Panc1 (cell line): ENCODE data around the gene KCNMB3. TPM values are rescaled to one million over a fixed set of nuclear protein-coding genes. Genes with fewer than 3 reads are reported as not detected.

Source experiments
- ATAC-seq: fragments of 200-7000 bp; cut with Tn5 transposase; 2 replicates; pipeline ENCODE4 v1.9.1; 2020; ENCODE audit warnings: mild to moderate bottlenecking, moderate library complexity
- BruUV-seq: library from RNA; stranded (reverse); fragments of 400-500 nt; replicated peaks from 2 replicates; lab custom pipeline; 2021; lab: Mats Ljungman, UMichigan
- CTCF ChIA-PET: fragments of 300-600 bp; sonication (Branson Sonifier 250); formaldehyde crosslinking; loops from one replicate; lab custom pipeline; 2022; ENCODE audit warnings: antibody characterized with exemption; lab: Charles Lee
- POLR2A ChIA-PET: fragments of 300-600 bp; sonication (Branson Sonifier 250); formaldehyde crosslinking; loops from one replicate; lab custom pipeline; 2022; ENCODE audit warnings: antibody characterized with exemption; lab: Charles Lee
- DNase-seq: peaks from one replicate; pipeline ENCODE4 v3.0.0-alpha.2; 2010; ENCODE audit warnings: low read depth, low spot score
- H3K27ac ChIP-seq: 2 replicates; pipeline ENCODE4 v1.5.1; 2011; ENCODE audit warnings: mild to moderate bottlenecking, low read length, inconsistent platforms
- H3K27me3 ChIP-seq: fragments of 200-500 bp; sonication (Bioruptor generic); 2 replicates; pipeline ENCODE4 v1.6.0; 2014; ENCODE audit warnings: low read length, inconsistent platforms; ENCODE audit not compliant: control insufficient read depth, insufficient read depth
- H3K36me3 ChIP-seq: fragments of 200-500 bp; sonication (Bioruptor generic); 2 replicates; pipeline ENCODE4 v1.5.1; 2014; ENCODE audit warnings: inconsistent platforms, mild to moderate bottlenecking, low read length, moderate library complexity; ENCODE audit not compliant: control insufficient read depth, insufficient read depth
- H3K4me1 ChIP-seq: 2 replicates; pipeline ENCODE4 v1.5.1; 2011; ENCODE audit warnings: inconsistent platforms, mild to moderate bottlenecking, low read length, moderate library complexity; ENCODE audit not compliant: control insufficient read depth, insufficient read depth
- H3K4me3 ChIP-seq, 2 experiments: 2 replicates each; pipeline ENCODE4 v1.5.1; 2011 to 2012; ENCODE audit warnings: low read depth in 2 of 2, low read length in 2 of 2, mild to moderate bottlenecking in 2 of 2, inconsistent platforms in 1 of 2, moderate library complexity in 1 of 2
- H3K9me3 ChIP-seq: fragments of 200-500 bp; sonication (Bioruptor generic); 2 replicates; pipeline ENCODE4 v1.5.1; 2014; ENCODE audit warnings: low read depth, mild to moderate bottlenecking, inconsistent platforms, low read length, moderate library complexity; ENCODE audit not compliant: control insufficient read depth, insufficient read depth
- CTCF ChIP-seq: fragments of 450-650 bp; IDR thresholded peaks from 2 replicates; pipeline ENCODE4 v1.5.1; 2017; ENCODE audit warnings: mild to moderate bottlenecking
- POLR2AphosphoS5 ChIP-seq: IDR thresholded peaks from 2 replicates; pipeline ENCODE4 v1.6.1; 2012; ENCODE audit warnings: mild to moderate bottlenecking, low read depth, low read length, moderate library complexity
- REST ChIP-seq, 2 experiments: IDR thresholded peaks; 2 replicates each; pipeline ENCODE4 v1.6.1; 2011 to 2012; ENCODE audit warnings: low read depth in 2 of 2, control low read depth in 1 of 2, low read length in 1 of 2, mild to moderate bottlenecking in 1 of 2, moderate library complexity in 1 of 2; ENCODE audit not compliant: insufficient read depth in 1 of 2
- SIN3A ChIP-seq: IDR thresholded peaks from 2 replicates; pipeline ENCODE4 v1.6.1; 2012; ENCODE audit warnings: low read depth, mild to moderate bottlenecking, low read length, moderate library complexity, borderline replicate concordance; ENCODE audit not compliant: insufficient read depth
- TCF7L2 ChIP-seq: IDR thresholded peaks from 2 replicates; pipeline ENCODE4 v1.6.1; 2011; ENCODE audit warnings: mild to moderate bottlenecking, low read depth, low read length, inconsistent platforms
- in situ Hi-C: cut with HindIII; loops from 2 replicates; pipeline ENCODE4 v1.10.0; 2016; ENCODE audit warnings: low sequenced_read_pairs, low pct_unique_long_range_greater_than_20kb
- intact Hi-C: fragments of 100-400 bp; cut with micrococcal nuclease; formaldehyde crosslinking; loops from one replicate; pipeline ENCODE4 v1.10.0; 2022; ENCODE audit not compliant: unreplicated experiment
- total RNA-seq: library from RNA; stranded (reverse); gene quantifications from one replicate; pipeline ENCODE4 v1.2.1, GENCODE V29; 2021; ENCODE audit not compliant: unreplicated experiment

KCNMB3 gene
- total RNA-seq, 1 experiment from 2014 or later = 5.8 TPM

- POLR2A ChIA-PET = no interaction called here
- no peaks in the 10 kb centered on the region for H3K4me1 ChIP-seq
- H3K36me3 ChIP-seq = peaks cover 30% of the 10 kb centered on the region
- intact Hi-C loops (no loop called here), in situ Hi-C loops (no loop called here)
- no peak overlapping the region for H3K4me3 ChIP-seq
- DNase-seq (no peak), ATAC-seq (no peak)
- no peaks in the 10 kb centered on the region for H3K27me3 ChIP-seq
- TF ChIP-seq SIN3A (no peak), REST (IDR thresholded peaks at IDR 0.05; ENCODE audit: insufficient read depth in 1 of 2, low read depth in 2 of 2, low read length in 1 of 2) (no peak), TCF7L2 (no peak), CTCF (no peak), POLR2AphosphoS5 (no peak)
- CTCF ChIA-PET = no interaction called here
- no peaks in the 10 kb centered on the region for H3K9me3 ChIP-seq
- BruUV-seq = no TSS peak
- H3K27ac ChIP-seq = no peak overlapping the region
These were observed 17.9 kb downstream of the KCNMB3 start for GRCh38 chr3:179233043-179233442.

GRCh38 chr3:179229177-179229576, 21.7 kb downstream of the KCNMB3 start:
- H3K4me1 ChIP-seq = no peaks in the 10 kb centered on the region
- in situ Hi-C loops (no loop called here), intact Hi-C loops (no loop called here)
- H3K27ac ChIP-seq = no peak overlapping the region
- H3K9me3 ChIP-seq = no peaks in the 10 kb centered on the region
- H3K36me3 ChIP-seq = peaks cover 18% of the 10 kb centered on the region
- no peak for TF ChIP-seq POLR2AphosphoS5
- TF ChIP-seq CTCF = no peak
- no peak for TF ChIP-seq SIN3A
- TF ChIP-seq REST (IDR thresholded peaks at IDR 0.05; ENCODE audit: insufficient read depth in 1 of 2, low read depth in 2 of 2, low read length in 1 of 2) = no peak
- TF ChIP-seq TCF7L2 = no peak
- DNase-seq (no peak), ATAC-seq (no peak)
- ChIA-PET POLR2A (no interaction called here), CTCF (no interaction called here)
- H3K27me3 ChIP-seq = no peaks in the 10 kb centered on the region
- no peak overlapping the region for H3K4me3 ChIP-seq
- no TSS peak for BruUV-seq
